GM21717 (cell line): ENCODE results near the gene PARD3B.

ENCODE experiments used
- ATAC-seq: cut with Tn5 transposase; IDR thresholded peaks from one replicate; pipeline ENCODE4 v1.9.1; 2021; ENCODE audit warnings: mild to moderate bottlenecking, moderate library complexity; ENCODE audit not compliant: unreplicated experiment

The PARD3B gene

GRCh38 chr2:204581946-204582345, 36.7 kb downstream of the PARD3B start:
- ATAC-seq: no peak

- no peak for ATAC-seq
These were observed 38.5 kb downstream of the PARD3B start for GRCh38 chr2:204583773-204584172.

- ATAC-seq: no peak
These were observed 40.7 kb downstream of the PARD3B start for GRCh38 chr2:204585930-204586329.

GRCh38 chr2:204586444-204587180, 41.3 kb downstream of the PARD3B start:
- no peak for ATAC-seq

GRCh38 chr2:204590063-204590462, 44.8 kb downstream of the PARD3B start:
- no peak for ATAC-seq

- no peak for ATAC-seq
These were observed 46.0 kb downstream of the PARD3B start for GRCh38 chr2:204591225-204591624.

- no peak for ATAC-seq
These were observed 58.8 kb downstream of the PARD3B start for GRCh38 chr2:204604061-204604460.

GRCh38 chr2:204608237-204608939, 63.1 kb downstream of the PARD3B start:
- ATAC-seq: no peak

GRCh38 chr2:204611017-204611631, 65.8 kb downstream of the PARD3B start:
- ATAC-seq: no peak

- ATAC-seq: no peak
These were observed 66.5 kb downstream of the PARD3B start for GRCh38 chr2:204611764-204612163.

GRCh38 chr2:204613635-204614034, 68.4 kb downstream of the PARD3B start:
- no peak for ATAC-seq

GRCh38 chr2:204615456-204615855, 70.2 kb downstream of the PARD3B start:
- ATAC-seq: no peak

- ATAC-seq: no peak
These were observed 79.9 kb downstream of the PARD3B start for GRCh38 chr2:204625135-204625534.

- ATAC-seq: no peak
These were observed 83.8 kb downstream of the PARD3B start for GRCh38 chr2:204628926-204629712.

GRCh38 chr2:204632410-204632809, 87.1 kb downstream of the PARD3B start:
- ATAC-seq: no peak

- ATAC-seq: no peak
These were observed 89.3 kb downstream of the PARD3B start for GRCh38 chr2:204634564-204634963.

GRCh38 chr2:204635478-204635877, 90.2 kb downstream of the PARD3B start:
- ATAC-seq: no peak

GRCh38 chr2:204638471-204639194, 93.4 kb downstream of the PARD3B start:
- no peak for ATAC-seq

GRCh38 chr2:204643326-204643725, 98.1 kb downstream of the PARD3B start:
- ATAC-seq: no peak

GRCh38 chr2:204645018-204645773, 99.9 kb downstream of the PARD3B start:
- ATAC-seq: no peak
